Lower leg skin (tissue), 4 donors: Measurements from ENCODE around the gene ANO1. TPM values are rescaled to one million over a fixed set of nuclear protein-coding genes. Genes with fewer than 3 reads are reported as not detected.

Experiments
- DNase-seq, 2 donors: peaks; one replicate each; pipeline ENCODE4 v3.0.0-alpha.2; 2019; ENCODE audit warnings: low spot score in 2 of 2
- H3K4me3 ChIP-seq: fragments of 200-600 bp; sonication (generic); 2 replicates; pipeline ENCODE4 v1.5.1; 2017; ENCODE audit warnings: mild to moderate bottlenecking, low read depth; ENCODE audit not compliant: poor library complexity, severe bottlenecking
- POLR2A ChIP-seq, 2 donors: fragments of 450-650 bp; IDR thresholded peaks; one replicate each; pipeline ENCODE4 v1.6.1; 2016 to 2017; ENCODE audit warnings: antibody characterized with exemption in 2 of 2, mild to moderate bottlenecking in 1 of 2, moderate library complexity in 1 of 2
- WGBS, 2 donors: methylation state at CpG; one replicate each; pipeline ENCODE4 v1.1.5; 2018; 5-methylcytosine and 5-hydroxymethylcytosine counted together
- intact Hi-C: fragments of 100-400 bp; cut with DNase I; formaldehyde crosslinking; loops from one replicate; pipeline ENCODE4 v1.15.0; 2023; ENCODE audit warnings: low total_unique reads
- total RNA-seq, 4 donors: library from RNA; depleted of rRNA; stranded (reverse); fragments of >200 nt; gene quantifications; one replicate each; pipeline ENCODE4 v1.1.0, GENCODE V29; 2016
- TF ChIP-seq, protein P1 (sequence below), 3 donors: fragments of 450-650 bp; IDR thresholded peaks; one replicate each; pipeline ENCODE4 v1.5.1; 2016; ENCODE audit warnings: antibody characterized with exemption in 3 of 3, mild to moderate bottlenecking in 3 of 3, moderate library complexity in 2 of 3

The ANO1 gene
- total RNA-seq, 4 donors from 2014 or later: 55.1 to 106 (median 76.8) TPM

- DNase-seq: no peak
- 82 to 89% methylated on average over 1 of the region's 1 CpG for WGBS, 2 donors
- intact Hi-C loops: loop anchor here (5.0 kb wide), 1 partner anchor 1161 kb away; no protein-coding TSS in a partner anchor
- H3K4me3 ChIP-seq: no peak overlapping the region
- TF ChIP-seq, protein P1, sequence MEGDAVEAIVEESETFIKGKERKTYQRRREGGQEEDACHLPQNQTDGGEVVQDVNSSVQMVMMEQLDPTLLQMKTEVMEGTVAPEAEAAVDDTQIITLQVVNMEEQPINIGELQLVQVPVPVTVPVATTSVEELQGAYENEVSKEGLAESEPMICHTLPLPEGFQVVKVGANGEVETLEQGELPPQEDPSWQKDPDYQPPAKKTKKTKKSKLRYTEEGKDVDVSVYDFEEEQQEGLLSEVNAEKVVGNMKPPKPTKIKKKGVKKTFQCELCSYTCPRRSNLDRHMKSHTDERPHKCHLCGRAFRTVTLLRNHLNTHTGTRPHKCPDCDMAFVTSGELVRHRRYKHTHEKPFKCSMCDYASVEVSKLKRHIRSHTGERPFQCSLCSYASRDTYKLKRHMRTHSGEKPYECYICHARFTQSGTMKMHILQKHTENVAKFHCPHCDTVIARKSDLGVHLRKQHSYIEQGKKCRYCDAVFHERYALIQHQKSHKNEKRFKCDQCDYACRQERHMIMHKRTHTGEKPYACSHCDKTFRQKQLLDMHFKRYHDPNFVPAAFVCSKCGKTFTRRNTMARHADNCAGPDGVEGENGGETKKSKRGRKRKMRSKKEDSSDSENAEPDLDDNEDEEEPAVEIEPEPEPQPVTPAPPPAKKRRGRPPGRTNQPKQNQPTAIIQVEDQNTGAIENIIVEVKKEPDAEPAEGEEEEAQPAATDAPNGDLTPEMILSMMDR (IDR thresholded peaks at IDR 0.05): no peak
- no peak for TF ChIP-seq POLR2A (IDR thresholded peaks at IDR 0.05)
Measured at GRCh38 chr11:70220920-70221319, 142.8 kb downstream of the ANO1 start.

DNA sequence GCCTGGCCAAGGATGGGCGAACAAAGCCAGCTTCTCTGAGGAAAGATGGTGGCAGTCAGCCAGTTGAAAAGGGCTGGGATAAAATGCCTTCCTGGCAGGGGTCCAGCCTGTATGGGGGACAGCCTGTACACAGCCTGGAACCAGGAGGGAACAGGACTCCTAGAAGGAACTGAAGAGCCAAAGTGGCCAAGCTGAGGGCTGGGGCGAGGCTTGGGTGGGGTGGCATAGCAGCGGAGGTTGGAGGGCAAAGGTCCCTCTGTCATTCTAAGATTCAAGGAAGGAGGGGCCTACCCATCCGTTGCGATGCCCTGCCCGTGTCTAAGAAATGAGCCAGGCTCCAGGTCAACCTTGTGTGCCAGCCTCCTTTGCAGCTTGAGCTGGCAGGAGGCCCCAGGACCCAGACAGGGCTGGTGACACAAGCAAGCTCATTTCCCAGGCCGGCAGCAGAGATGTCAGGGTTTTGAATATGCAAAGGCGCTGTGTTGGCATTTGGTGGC lies 147.6 kb downstream of the ANO1 start:
- 50 to 73% methylated on average over 8 of the region's 8 CpGs for WGBS, 2 donors
- intact Hi-C loops: no loop called here
- DNase-seq: no peak
- no peak overlapping the region for H3K4me3 ChIP-seq
- no peak for TF ChIP-seq POLR2A (IDR thresholded peaks at IDR 0.05)
- TF ChIP-seq, protein P1 (IDR thresholded peaks at IDR 0.05): no peak

DNA sequence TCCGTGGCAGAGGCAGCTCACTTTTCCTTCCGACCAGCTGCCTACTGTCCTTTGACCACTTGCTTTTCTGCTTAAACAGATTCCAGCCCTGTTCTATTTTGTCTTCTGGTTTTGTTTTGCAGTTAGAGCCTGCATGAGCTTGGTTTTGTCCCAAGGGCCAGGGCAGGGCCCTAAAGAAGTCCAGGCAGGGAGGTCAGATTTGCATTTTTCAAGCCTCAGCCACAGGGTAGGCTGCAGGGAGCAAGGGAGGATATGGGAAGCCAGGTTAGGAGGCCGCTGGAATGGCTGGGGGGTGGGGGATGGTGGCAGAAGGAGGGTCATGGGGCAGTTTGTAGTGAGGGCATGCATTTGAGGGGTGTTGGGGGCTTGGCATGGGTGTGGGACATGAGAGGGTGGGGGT lies 148.1 kb downstream of the ANO1 start:
- no peak overlapping the region for H3K4me3 ChIP-seq
- intact Hi-C loops: no loop called here
- WGBS, 2 donors: 79 to 90% methylated on average over 3 of the region's 3 CpGs
- TF ChIP-seq, protein P1 (IDR thresholded peaks at IDR 0.05): no peak
- no peak for TF ChIP-seq POLR2A (IDR thresholded peaks at IDR 0.05)
- DNase-seq: no peak

GRCh38 chr11:70226967-70227366 lies 148.8 kb downstream of the ANO1 start:
- WGBS, 2 donors: 56 to 60% methylated on average over 9 of the region's 9 CpGs
- no peak overlapping the region for H3K4me3 ChIP-seq
- TF ChIP-seq, protein P1 (IDR thresholded peaks at IDR 0.05): no peak
- no peak for TF ChIP-seq POLR2A (IDR thresholded peaks at IDR 0.05)
- DNase-seq: no peak
- intact Hi-C loops: no loop called here

- DNase-seq: no peak
- intact Hi-C loops: no loop called here
- no peak overlapping the region for H3K4me3 ChIP-seq
- WGBS, 2 donors: 87 to 93% methylated on average over 8 to 10 of the region's 10 CpGs
- TF ChIP-seq, protein P1 (IDR thresholded peaks at IDR 0.05): no peak
- no peak for TF ChIP-seq POLR2A (IDR thresholded peaks at IDR 0.05)
Measured at GRCh38 chr11:70229737-70230136, 151.6 kb downstream of the ANO1 start.
